ENCODE measurements around the gene THEMIS. TPM values are rescaled to one million over a fixed set of nuclear protein-coding genes. Genes with fewer than 3 reads are reported as not detected.

Gene THEMIS
- total RNA-seq, 4 donors from 2014 or later, result 1.1 to 6.0 (median 3.9) TPM

GRCh38 chr6:127792616-127793015 is 108.2 kb downstream of the THEMIS start:
- WGBS, 2 donors (ENCODE audit: low coverage in 1 of 2), result 37% methylated on average over 1 of the region's 1 CpG; no CpG with 5 or more reads in 1 of the 2 donors

DNA sequence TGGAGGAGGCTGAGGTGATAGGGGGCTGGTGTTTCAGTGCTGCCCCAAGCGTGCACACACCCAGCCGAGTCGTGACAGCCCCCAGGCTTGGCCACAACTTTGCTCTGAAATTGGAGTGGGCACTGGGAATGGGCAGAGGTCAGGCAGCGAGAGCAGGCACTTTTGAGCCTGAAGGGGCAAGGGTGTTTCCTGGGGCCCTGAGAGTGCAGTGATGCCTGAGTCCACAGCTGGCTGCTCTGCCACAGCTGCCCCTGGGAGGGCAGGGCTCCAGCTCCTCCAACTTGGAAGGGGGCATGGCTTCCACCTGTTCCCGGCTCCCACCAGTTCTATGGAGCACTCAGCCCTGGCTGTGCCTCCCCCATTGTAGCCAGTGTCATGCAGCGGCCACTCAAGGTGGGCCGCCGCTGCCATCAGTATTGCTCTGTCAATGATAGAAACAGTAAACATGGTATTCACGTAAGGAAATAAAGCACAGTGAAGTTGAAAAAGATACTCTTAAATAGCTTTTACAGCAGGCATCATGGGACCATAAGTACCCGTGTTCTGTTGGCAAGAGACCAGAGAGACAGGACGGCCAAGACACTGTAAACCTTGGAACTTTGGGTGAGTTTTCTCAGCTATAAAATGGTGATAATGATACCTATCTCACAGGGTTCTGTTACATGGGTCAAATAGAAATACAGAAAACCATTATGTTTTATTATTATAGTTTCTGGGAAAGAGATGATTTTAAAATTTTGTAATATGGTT is 108.9 kb downstream of the THEMIS start:
- no peak overlapping the region for H3K27ac ChIP-seq
- in situ Hi-C loops (cut with MboI; ENCODE audit: low pct_ligation_motif_present in 1 of 4, low pct_unique_long_range_greater_than_20kb in 1 of 4, low sequenced_read_pairs in 3 of 4), result no loop called here
- no peaks in the 10 kb centered on the region for H3K27me3 ChIP-seq
- no peak overlapping the region for H3K4me3 ChIP-seq
- H3K4me1 ChIP-seq, result peaks cover 0 to 3% (median 0%) of the 10 kb centered on the region in 4 donors
- TF ChIP-seq POLR2A (IDR thresholded peaks at IDR 0.05) (no peak), POLR2AphosphoS5 (IDR thresholded peaks at IDR 0.05) (no peak), EP300 (IDR thresholded peaks at IDR 0.05; ENCODE audit: low read depth) (no peak)
- TF ChIP-seq, protein P1, sequence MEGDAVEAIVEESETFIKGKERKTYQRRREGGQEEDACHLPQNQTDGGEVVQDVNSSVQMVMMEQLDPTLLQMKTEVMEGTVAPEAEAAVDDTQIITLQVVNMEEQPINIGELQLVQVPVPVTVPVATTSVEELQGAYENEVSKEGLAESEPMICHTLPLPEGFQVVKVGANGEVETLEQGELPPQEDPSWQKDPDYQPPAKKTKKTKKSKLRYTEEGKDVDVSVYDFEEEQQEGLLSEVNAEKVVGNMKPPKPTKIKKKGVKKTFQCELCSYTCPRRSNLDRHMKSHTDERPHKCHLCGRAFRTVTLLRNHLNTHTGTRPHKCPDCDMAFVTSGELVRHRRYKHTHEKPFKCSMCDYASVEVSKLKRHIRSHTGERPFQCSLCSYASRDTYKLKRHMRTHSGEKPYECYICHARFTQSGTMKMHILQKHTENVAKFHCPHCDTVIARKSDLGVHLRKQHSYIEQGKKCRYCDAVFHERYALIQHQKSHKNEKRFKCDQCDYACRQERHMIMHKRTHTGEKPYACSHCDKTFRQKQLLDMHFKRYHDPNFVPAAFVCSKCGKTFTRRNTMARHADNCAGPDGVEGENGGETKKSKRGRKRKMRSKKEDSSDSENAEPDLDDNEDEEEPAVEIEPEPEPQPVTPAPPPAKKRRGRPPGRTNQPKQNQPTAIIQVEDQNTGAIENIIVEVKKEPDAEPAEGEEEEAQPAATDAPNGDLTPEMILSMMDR (IDR thresholded peaks at IDR 0.05), result no peak
- intact Hi-C loops (cut with DNase I; ENCODE audit: low total_unique reads), result no loop called here
- DNase-seq, result peak; percentile 27
- H3K9me3 ChIP-seq, result no peaks in the 10 kb centered on the region
- H3K36me3 ChIP-seq, result no peaks in the 10 kb centered on the region
- WGBS, 2 donors (ENCODE audit: low coverage in 1 of 2), result 17 to 55% methylated on average over 2 to 11 of the region's 11 CpGs

More at GRCh38 chr6:127792616-127793015, 108.2 kb downstream of the THEMIS start:
- Histone ChIP-seq H3K36me3 (no peaks in the 10 kb centered on the region), H3K4me1 (peaks cover 0 to 3% (median 0%) of the 10 kb centered on the region in 4 donors), H3K27me3 (no peaks in the 10 kb centered on the region), H3K9me3 (no peaks in the 10 kb centered on the region), H3K27ac (no peak overlapping the region), H3K4me3 (no peak overlapping the region)
- intact Hi-C loops (cut with DNase I; ENCODE audit: low total_unique reads), result no loop called here
- no peak for DNase-seq
- TF ChIP-seq, protein P1 (IDR thresholded peaks at IDR 0.05), result no peak
- TF ChIP-seq POLR2A (IDR thresholded peaks at IDR 0.05), result no peak
- TF ChIP-seq POLR2AphosphoS5 (IDR thresholded peaks at IDR 0.05), result no peak
- no peak for TF ChIP-seq EP300 (IDR thresholded peaks at IDR 0.05; ENCODE audit: low read depth)
- in situ Hi-C loops (cut with MboI; ENCODE audit: low pct_ligation_motif_present in 1 of 4, low pct_unique_long_range_greater_than_20kb in 1 of 4, low sequenced_read_pairs in 3 of 4), result no loop called here

- in situ Hi-C loops (cut with MboI; ENCODE audit: low pct_ligation_motif_present in 1 of 4, low pct_unique_long_range_greater_than_20kb in 1 of 4, low sequenced_read_pairs in 3 of 4), result no loop called here
- intact Hi-C loops (cut with DNase I; ENCODE audit: low total_unique reads), result no loop called here
- no peak overlapping the region for H3K4me3 ChIP-seq
- TF ChIP-seq EP300 (IDR thresholded peaks at IDR 0.05; ENCODE audit: low read depth) (no peak), POLR2A (IDR thresholded peaks at IDR 0.05) (no peak), POLR2AphosphoS5 (IDR thresholded peaks at IDR 0.05) (no peak)
- TF ChIP-seq, protein P1 (IDR thresholded peaks at IDR 0.05), result no peak
- peaks cover 0 to 3% (median 0%) of the 10 kb centered on the region in 4 donors for H3K4me1 ChIP-seq
- no peak overlapping the region for H3K27ac ChIP-seq
- H3K9me3 ChIP-seq, result no peaks in the 10 kb centered on the region
- H3K27me3 ChIP-seq, result no peaks in the 10 kb centered on the region
- H3K36me3 ChIP-seq, result no peaks in the 10 kb centered on the region
- 79 to 90% methylated on average over 3 of the region's 5 CpGs for WGBS, 2 donors (ENCODE audit: low coverage in 1 of 2)
- no peak for DNase-seq
Measured at GRCh38 chr6:127790571-127790970, 110.3 kb downstream of the THEMIS start.

- in situ Hi-C loops (cut with MboI; ENCODE audit: low pct_ligation_motif_present in 1 of 4, low pct_unique_long_range_greater_than_20kb in 1 of 4, low sequenced_read_pairs in 3 of 4), result no loop called here
Measured at GRCh38 chr6:127786109-127786508, 114.7 kb downstream of the THEMIS start.

More at GRCh38 chr6:127786109-127786508, 114.7 kb downstream of the THEMIS start:
- no peaks in the 10 kb centered on the region for H3K27me3 ChIP-seq
- H3K27ac ChIP-seq, result no peak overlapping the region
- H3K4me1 ChIP-seq, result peaks cover 0 to 3% (median 0%) of the 10 kb centered on the region in 4 donors
- intact Hi-C loops (cut with DNase I; ENCODE audit: low total_unique reads), result no loop called here
- 20 to 45% methylated on average over 1 of the region's 1 CpG for WGBS, 2 donors (ENCODE audit: low coverage in 1 of 2)
- DNase-seq, result no peak
- no peak overlapping the region for H3K4me3 ChIP-seq
- H3K9me3 ChIP-seq, result no peaks in the 10 kb centered on the region
- TF ChIP-seq POLR2AphosphoS5 (IDR thresholded peaks at IDR 0.05) (no peak), EP300 (IDR thresholded peaks at IDR 0.05; ENCODE audit: low read depth) (no peak), POLR2A (IDR thresholded peaks at IDR 0.05) (no peak)
- TF ChIP-seq, protein P1 (IDR thresholded peaks at IDR 0.05), result no peak
- H3K36me3 ChIP-seq, result no peaks in the 10 kb centered on the region
